ENCODE measurements around the gene RNASE11. TPM values are rescaled to one million over a fixed set of nuclear protein-coding genes. Genes with fewer than 3 reads are reported as not detected.

The RNASE11 gene
- total RNA-seq, 2 experiments from 2014 or later: not detected

DNA sequence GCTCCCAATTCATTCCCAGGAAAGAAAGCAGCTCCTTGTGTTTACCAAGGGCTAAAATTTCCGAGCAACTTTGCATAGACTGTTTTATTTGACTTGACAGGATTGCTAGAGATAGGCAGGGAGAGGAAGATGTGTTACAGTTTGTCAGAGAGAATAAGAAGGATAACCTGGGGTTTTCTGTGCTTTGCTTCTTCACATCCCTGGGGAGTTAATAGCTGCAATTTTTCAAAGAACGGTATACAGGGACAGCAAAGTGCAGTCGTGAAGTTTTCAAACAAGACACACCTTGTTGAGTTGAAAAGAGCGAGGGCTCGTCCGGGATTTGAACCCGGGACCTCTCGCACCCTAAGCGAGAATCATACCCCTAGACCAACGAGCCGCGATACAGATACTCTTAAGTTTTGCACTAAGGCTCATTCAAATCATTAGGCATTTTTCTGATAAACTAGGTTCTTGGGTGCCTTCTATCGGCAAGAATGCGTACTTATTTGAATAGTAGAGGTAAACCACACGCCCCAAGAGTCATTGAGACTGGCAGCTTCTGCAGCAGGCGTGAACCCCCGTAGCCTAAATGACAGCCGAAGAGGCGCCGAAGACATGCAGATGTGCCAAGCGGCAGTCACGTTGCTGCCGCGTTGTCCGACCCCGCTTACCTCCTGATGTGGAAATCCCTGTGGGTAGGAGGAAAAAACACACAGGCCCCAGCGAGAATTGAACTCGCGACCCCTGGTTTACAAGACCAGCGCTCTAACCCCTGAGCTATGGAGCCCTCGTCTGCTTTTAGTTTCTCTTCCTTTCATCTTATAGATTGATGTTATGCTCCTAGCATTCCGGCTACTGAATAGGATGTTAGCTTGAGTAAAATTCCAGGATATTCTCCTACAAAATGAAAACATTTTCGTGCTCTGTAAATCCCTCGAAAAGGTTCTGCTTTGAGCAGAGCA, 25.6 kb upstream of the RNASE11 start:
- H3K4me1 Mint-ChIP-seq (ENCODE audit: low read depth): peaks cover 22% of the 10 kb centered on the region
- no peaks in the 10 kb centered on the region for H3K9me3 Mint-ChIP-seq (ENCODE audit: insufficient read depth)
- H3K4me3 Mint-ChIP-seq: no peak overlapping the region
- CTCF ChIA-PET: interaction anchor here (0.7 to 3.2 kb wide), 24 partner anchors 10 to 295 kb away, joined by 3 to 22 read pairs (median 4); partner anchors contain the start of genes APEX1, PARP2 and RNASE4
- peaks cover 16% of the 10 kb centered on the region for H3K27me3 Mint-ChIP-seq (ENCODE audit: low read depth)
- H3K36me3 Mint-ChIP-seq (ENCODE audit: low read depth): no peaks in the 10 kb centered on the region
- POLR2A ChIA-PET: interaction anchor here (0.8 to 1.8 kb wide), 7 partner anchors 9 to 271 kb away, joined by 3 to 6 read pairs (median 3); no protein-coding TSS in a partner anchor
- ATAC-seq (peak; percentile 87), DNase-seq (peak; percentile 88)
- H3K27ac Mint-ChIP-seq: no peak overlapping the region

DNA sequence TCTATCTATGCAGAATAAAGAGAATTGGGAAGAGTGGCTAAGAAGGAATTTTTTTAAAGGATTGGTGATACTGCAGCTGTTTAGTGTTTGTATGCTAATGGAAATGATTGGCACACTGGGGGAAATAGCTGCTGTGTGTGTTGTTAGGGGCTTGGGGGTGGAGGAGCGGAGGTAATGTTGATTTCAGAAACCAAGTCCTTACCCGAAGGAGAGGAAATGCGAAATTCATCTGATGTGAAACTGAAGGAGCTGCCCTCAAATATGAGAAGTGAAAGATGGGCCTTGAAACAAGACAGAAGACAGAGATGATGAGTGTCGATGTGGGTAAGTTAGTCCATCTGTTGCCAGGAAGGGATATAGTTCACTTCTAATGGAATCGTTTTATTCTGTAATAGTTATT, 24.6 kb upstream of the RNASE11 start:
- Mint-ChIP-seq H3K9me3 (ENCODE audit: insufficient read depth) (no peaks in the 10 kb centered on the region), H3K4me3 (no peak overlapping the region), H3K27me3 (ENCODE audit: low read depth) (peaks cover 14% of the 10 kb centered on the region), H3K4me1 (ENCODE audit: low read depth) (peaks cover 16% of the 10 kb centered on the region), H3K27ac (no peak overlapping the region), H3K36me3 (ENCODE audit: low read depth) (no peaks in the 10 kb centered on the region)
- DNase-seq (no peak), ATAC-seq (no peak)
- ChIA-PET POLR2A (interaction anchor here (0.8 to 1.8 kb wide), 3 partner anchors 20 to 270 kb away, joined by 3 to 6 read pairs (median 3); no protein-coding TSS in a partner anchor), CTCF (interaction anchor here (0.8 to 3.2 kb wide), 16 partner anchors 11 to 285 kb away, joined by 3 to 22 read pairs (median 8); partner anchors contain the start of genes PARP2 and RNASE4)

DNA sequence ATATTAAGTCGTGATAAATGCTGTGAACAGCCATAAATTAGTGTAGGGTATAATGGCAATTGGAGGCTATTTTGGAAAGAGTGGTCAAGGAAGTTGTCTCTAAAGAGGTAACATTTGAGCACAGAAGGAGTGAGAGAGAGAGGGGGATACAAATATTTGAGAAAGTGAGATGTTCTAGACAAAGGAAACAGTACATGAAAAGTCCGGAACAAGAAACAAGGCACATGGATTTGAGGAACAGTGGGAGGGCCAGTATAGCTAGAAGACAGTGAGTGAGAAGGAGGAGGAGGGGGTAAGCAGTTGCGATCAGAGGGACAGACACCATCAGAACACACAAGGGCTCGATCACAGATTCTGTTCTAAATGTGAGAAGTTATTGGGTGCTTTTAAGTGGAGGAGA, 23.5 kb upstream of the RNASE11 start:
- CTCF ChIA-PET: interaction anchor here (0.9 to 5.8 kb wide), 7 partner anchors 12 to 282 kb away, joined by 3 to 151 read pairs (median 7); partner anchors contain the start of genes CCNB1IP1 and PARP2
- no peak for ATAC-seq
- H3K4me3 Mint-ChIP-seq: no peak overlapping the region
- peaks cover 7% of the 10 kb centered on the region for H3K4me1 Mint-ChIP-seq (ENCODE audit: low read depth)
- peaks cover 11% of the 10 kb centered on the region for H3K27me3 Mint-ChIP-seq (ENCODE audit: low read depth)
- no peaks in the 10 kb centered on the region for H3K9me3 Mint-ChIP-seq (ENCODE audit: insufficient read depth)
- DNase-seq: no peak
- no peaks in the 10 kb centered on the region for H3K36me3 Mint-ChIP-seq (ENCODE audit: low read depth)
- POLR2A ChIA-PET: no interaction called here
- no peak overlapping the region for H3K27ac Mint-ChIP-seq

DNA sequence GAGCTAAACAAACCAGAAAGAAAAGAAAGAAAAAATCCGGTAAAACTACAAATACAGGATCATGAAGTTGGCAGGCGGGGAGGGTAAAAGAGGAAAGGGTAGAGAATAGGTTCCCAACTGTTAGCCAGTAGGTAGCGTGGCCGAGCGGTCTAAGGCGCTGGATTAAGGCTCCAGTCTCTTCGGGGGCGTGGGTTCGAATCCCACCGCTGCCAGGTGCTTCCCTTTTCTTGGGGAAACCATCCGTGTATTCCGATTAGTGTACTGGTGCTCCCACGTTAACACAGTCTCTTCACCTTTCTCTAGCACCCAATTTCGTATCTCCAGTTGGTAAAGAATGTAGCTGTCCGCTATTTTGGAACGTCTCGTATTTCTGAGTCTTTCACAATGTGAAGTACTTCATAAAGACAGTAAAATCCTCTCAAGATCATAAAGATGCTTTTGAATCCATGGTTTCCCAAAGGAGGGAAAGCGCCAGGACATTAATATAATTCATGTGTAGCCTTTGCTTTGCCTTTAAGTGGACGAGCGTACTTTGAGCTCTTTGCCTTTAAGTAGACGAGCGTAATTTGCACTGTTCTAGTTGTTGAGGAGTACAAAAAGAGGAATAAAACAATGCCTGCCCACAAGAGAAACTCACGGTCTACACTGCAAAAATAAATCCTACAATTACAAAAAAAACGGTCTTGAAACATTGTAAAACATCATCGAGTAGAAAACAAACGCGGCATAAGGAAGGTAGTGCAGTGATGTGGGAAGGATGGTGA, 22.4 kb upstream of the RNASE11 start:
- Mint-ChIP-seq H3K4me1 (ENCODE audit: low read depth) (peaks cover 7% of the 10 kb centered on the region), H3K9me3 (ENCODE audit: insufficient read depth) (no peaks in the 10 kb centered on the region), H3K27me3 (ENCODE audit: low read depth) (peaks cover 5% of the 10 kb centered on the region), H3K4me3 (no peak overlapping the region), H3K27ac (no peak overlapping the region), H3K36me3 (ENCODE audit: low read depth) (no peaks in the 10 kb centered on the region)
- ChIA-PET POLR2A (interaction anchor here (0.8 to 1.5 kb wide), 3 partner anchors 71 to 267 kb away, joined by 3 to 5 read pairs (median 3); no protein-coding TSS in a partner anchor), CTCF (interaction anchor here (0.6 to 5.8 kb wide), 38 partner anchors 8 to 494 kb away, joined by 3 to 151 read pairs (median 4); partner anchors contain the start of genes APEX1, CCNB1IP1, OSGEP and PARP2)
- DNase-seq (peak; percentile 79), ATAC-seq (peak; percentile 35)

DNA sequence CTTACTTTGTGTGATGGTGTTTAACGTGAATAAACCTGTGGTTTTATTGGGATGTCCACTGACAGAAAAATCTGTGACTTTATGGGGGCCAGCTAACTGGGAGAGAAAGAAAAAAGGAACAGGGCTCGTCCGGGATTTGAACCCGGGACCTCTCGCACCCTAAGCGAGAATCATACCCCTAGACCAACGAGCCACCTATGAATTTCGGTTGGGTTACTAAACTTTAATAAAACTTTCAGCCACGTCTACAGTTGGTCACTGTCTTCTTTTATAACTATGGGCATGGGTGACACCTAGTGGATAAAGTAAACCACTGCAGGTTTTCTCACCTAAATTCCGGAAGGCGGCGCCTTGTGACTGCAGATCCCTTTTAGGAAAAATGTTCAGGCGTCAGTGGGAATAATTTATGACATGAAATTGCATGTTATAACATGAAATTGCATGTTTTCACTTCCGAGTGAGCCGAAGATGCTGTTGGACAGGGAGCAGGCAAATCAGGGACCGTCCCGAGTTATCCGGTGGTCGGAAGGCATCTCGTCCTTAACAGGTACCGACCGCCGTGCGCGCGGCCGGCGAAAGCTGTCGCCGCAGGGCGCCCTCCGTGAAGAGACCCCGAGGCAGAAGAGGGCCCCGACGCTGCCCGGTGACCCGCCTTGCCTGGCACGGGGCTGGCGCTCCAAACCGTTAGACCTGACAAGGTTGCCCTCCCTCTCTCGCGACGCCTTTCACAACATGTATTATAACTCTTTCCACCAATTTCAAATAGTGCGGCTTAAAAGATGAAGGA, 21.6 kb upstream of the RNASE11 start:
- DNase-seq (peak; percentile 76), ATAC-seq (peak; percentile 27)
- no peak overlapping the region for H3K27ac Mint-ChIP-seq
- H3K36me3 Mint-ChIP-seq (ENCODE audit: low read depth): no peaks in the 10 kb centered on the region
- no peak overlapping the region for H3K4me3 Mint-ChIP-seq
- no peaks in the 10 kb centered on the region for H3K27me3 Mint-ChIP-seq (ENCODE audit: low read depth)
- ChIA-PET CTCF (interaction anchor here (0.6 to 5.8 kb wide), 43 partner anchors 9 to 495 kb away, joined by 3 to 151 read pairs (median 4); partner anchors contain the start of genes APEX1, CCNB1IP1, OSGEP and PARP2), POLR2A (interaction anchor here (1.1 to 1.5 kb wide), 2 partner anchors 72 to 267 kb away, joined by 3 to 5 read pairs; no protein-coding TSS in a partner anchor)
- no peaks in the 10 kb centered on the region for H3K9me3 Mint-ChIP-seq (ENCODE audit: insufficient read depth)
- H3K4me1 Mint-ChIP-seq (ENCODE audit: low read depth): peaks cover 4% of the 10 kb centered on the region

DNA sequence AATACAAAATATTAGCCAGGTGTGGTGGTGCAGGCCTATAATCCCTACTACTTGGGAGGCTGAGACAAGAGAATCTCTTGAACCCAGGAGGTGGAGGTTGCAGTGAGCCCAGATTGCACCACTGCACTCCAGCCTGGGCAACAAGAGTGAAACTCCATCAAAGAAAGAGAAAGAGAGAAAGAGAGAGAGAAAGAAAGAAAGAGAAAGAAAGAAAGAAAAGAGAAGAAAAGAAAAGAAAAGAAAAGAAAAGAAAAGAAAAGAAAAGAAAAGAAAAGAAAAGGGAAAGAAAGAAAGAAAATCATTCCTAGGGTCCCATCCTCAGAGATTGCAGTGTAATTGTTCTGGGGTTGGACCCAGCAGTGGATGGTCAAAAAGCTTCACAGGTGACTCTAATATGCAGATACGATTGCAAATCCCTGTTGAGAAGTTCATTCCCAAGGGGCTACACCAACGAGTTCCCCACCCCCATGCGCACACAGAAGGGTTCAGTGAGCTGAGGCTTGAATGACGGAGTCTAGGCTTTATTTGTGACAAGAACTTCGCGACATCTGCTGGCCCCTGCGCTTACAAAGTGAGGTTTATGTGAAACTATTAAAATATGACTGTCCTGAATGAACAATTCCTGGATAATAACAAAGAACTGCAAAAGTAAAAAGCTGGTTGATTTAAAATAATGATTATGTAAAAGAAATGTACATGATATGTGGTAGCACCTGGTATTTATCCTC, 20.7 kb upstream of the RNASE11 start:
- no peak overlapping the region for H3K27ac Mint-ChIP-seq
- ATAC-seq (no peak), DNase-seq (peak; percentile 22)
- no peak overlapping the region for H3K4me3 Mint-ChIP-seq
- H3K36me3 Mint-ChIP-seq (ENCODE audit: low read depth): no peaks in the 10 kb centered on the region
- POLR2A ChIA-PET: no interaction called here
- no peaks in the 10 kb centered on the region for H3K27me3 Mint-ChIP-seq (ENCODE audit: low read depth)
- no peaks in the 10 kb centered on the region for H3K9me3 Mint-ChIP-seq (ENCODE audit: insufficient read depth)
- CTCF ChIA-PET: interaction anchor here (0.7 to 5.8 kb wide), 17 partner anchors 14 to 279 kb away, joined by 3 to 151 read pairs (median 6); partner anchors contain the start of genes CCNB1IP1, PARP2, PIP4P1 and RNASE11
- H3K4me1 Mint-ChIP-seq (ENCODE audit: low read depth): peaks cover 4% of the 10 kb centered on the region

DNA sequence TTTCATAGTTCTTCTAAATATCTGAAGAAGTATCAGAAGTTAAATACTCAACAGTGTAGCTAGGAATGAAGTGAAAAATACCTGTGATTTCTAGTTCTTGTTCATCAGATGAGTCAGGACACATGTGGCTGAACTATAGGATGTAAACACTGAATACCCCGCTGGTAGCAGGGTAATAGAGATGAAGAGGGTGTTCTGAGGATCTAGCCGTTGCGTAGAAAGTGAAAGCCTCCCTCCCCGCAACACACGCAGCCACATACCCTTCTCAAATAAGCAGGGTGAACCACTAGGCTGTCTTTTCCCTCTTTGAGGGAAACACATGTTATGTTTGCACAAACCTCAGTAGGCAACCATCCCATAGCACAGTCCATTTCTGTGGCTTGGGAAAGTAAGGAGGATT, 19.8 kb upstream of the RNASE11 start:
- DNase-seq (peak; percentile 20), ATAC-seq (no peak)
- peaks cover 4% of the 10 kb centered on the region for H3K4me1 Mint-ChIP-seq (ENCODE audit: low read depth)
- ChIA-PET CTCF (interaction anchor here (1.7 to 5.8 kb wide), 5 partner anchors 24 to 278 kb away, joined by 4 to 151 read pairs (median 15); partner anchors contain the start of genes CCNB1IP1 and TEP1), POLR2A (interaction anchor here (0.7 kb wide), 1 partner anchor 301 kb away, joined by 3 read pairs; no protein-coding TSS in a partner anchor)
- no peak overlapping the region for H3K4me3 Mint-ChIP-seq
- H3K27ac Mint-ChIP-seq: no peak overlapping the region
- H3K9me3 Mint-ChIP-seq (ENCODE audit: insufficient read depth): no peaks in the 10 kb centered on the region
- no peaks in the 10 kb centered on the region for H3K36me3 Mint-ChIP-seq (ENCODE audit: low read depth)
- no peaks in the 10 kb centered on the region for H3K27me3 Mint-ChIP-seq (ENCODE audit: low read depth)

DNA sequence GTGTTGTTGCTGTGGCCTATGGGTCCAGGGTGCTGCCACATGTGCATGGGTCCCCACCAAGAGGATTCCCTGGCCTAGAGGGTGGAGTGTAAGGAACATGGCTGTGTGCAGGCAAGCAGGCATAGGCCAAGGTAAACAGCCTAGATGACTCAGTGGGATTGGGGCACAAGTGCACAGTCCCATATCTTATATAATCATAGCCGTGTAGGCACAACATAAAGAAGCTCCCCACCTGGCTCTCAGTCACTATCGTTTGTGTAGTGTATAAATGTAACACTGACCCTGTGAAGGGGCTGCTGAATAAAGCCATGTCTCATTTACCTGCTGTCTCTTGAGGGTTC, 19.1 kb upstream of the RNASE11 start:
- no peaks in the 10 kb centered on the region for H3K36me3 Mint-ChIP-seq (ENCODE audit: low read depth)
- H3K9me3 Mint-ChIP-seq (ENCODE audit: insufficient read depth): no peaks in the 10 kb centered on the region
- no peak for DNase-seq
- CTCF ChIA-PET: interaction anchor here (1.0 to 5.8 kb wide), 4 partner anchors 75 to 277 kb away, joined by 3 to 151 read pairs (median 32); partner anchors contain the start of genes CCNB1IP1 and TEP1
- H3K27me3 Mint-ChIP-seq (ENCODE audit: low read depth): no peaks in the 10 kb centered on the region
- POLR2A ChIA-PET: no interaction called here
- H3K4me3 Mint-ChIP-seq: no peak overlapping the region
- H3K27ac Mint-ChIP-seq: no peak overlapping the region
- ATAC-seq: no peak
- H3K4me1 Mint-ChIP-seq (ENCODE audit: low read depth): peaks cover 4% of the 10 kb centered on the region

DNA sequence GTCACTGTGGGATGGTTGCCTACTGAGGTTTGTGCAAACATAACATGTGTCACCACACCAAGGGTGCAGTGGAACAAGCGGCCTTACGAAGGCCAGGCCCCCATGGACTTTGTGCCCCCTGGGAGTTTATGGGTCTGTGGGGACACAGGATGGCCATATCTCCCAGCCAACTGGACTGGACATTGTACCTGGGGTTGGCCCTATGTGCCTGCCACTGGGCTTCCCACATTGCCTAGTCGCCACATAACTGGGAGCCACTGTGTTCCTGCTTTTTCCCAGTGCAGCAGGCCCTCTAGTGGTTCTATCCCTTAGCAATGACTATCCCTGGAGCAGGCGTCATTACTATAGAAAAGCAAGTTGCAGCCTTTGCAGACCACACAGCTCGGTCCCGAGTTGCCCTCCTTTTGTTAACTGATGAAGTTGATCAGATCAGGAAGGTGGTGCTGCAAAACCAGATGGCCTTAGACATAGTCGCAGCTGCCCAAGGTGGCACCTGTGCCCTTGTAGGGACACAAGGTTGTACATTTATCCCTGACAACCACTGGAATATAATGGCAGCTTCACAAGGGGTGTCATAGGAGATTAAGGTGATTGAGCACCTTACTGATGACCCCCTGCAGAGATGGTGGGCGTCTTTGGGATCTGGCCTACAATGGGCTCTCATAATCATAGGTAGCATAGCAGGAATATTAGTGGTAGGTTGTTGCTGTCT, 18.5 kb upstream of the RNASE11 start:
- Mint-ChIP-seq H3K4me1 (ENCODE audit: low read depth) (peaks cover 4% of the 10 kb centered on the region), H3K36me3 (ENCODE audit: low read depth) (no peaks in the 10 kb centered on the region), H3K27me3 (ENCODE audit: low read depth) (no peaks in the 10 kb centered on the region), H3K27ac (no peak overlapping the region), H3K9me3 (ENCODE audit: insufficient read depth) (no peaks in the 10 kb centered on the region), H3K4me3 (no peak overlapping the region)
- no peak for ATAC-seq
- CTCF ChIA-PET: interaction anchor here (1.0 to 5.8 kb wide), 4 partner anchors 75 to 277 kb away, joined by 3 to 151 read pairs (median 32); partner anchors contain the start of genes CCNB1IP1 and TEP1
- POLR2A ChIA-PET: no interaction called here
- DNase-seq: no peak

Data from activated CD8-positive, alpha-beta T cell treated with anti-CD3 and anti-CD28 coated beads, Interleukin-2, amount 10 ng/mL, durations not matched to agents 7 days and 5 days (primary cell).